WTC11 (cell line): ENCODE measurements around the gene VIPAS39. TPM values are rescaled to one million over a fixed set of nuclear protein-coding genes. Genes with fewer than 3 reads are reported as not detected.

Source experiments
- ATAC-seq: fragments of 200-7000 bp; cut with Tn5 transposase; 2 replicates; pipeline ENCODE4 v1.10.0; 2021; ENCODE audit warnings: mild to moderate bottlenecking, moderate library complexity
- CTCF ChIA-PET: fragments of 300-600 bp; sonication (Branson Sonifier 250); formaldehyde crosslinking; loops from one replicate; lab custom pipeline; 2021; ENCODE audit warnings: antibody characterized with exemption; lab: Charles Lee
- POLR2A ChIA-PET: fragments of 350-600 bp; sonication (Branson Sonifier 250); formaldehyde crosslinking; loops from one replicate; lab custom pipeline; 2021; ENCODE audit warnings: antibody characterized with exemption; lab: Charles Lee
- DNase-seq: peaks from one replicate; pipeline ENCODE4 v3.0.0; 2021; ENCODE audit warnings: low spot score
- H3K27ac Mint-ChIP-seq: 2 replicates; pipeline ENCODE4 v1.8.0; 2021; ENCODE audit warnings: mixed read lengths
- H3K27me3 Mint-ChIP-seq: 2 replicates; pipeline ENCODE4 v1.8.0; 2021; ENCODE audit warnings: low read depth, mild to moderate bottlenecking, moderate library complexity, mixed read lengths
- H3K36me3 Mint-ChIP-seq: 2 replicates; pipeline ENCODE4 v1.8.0; 2021; ENCODE audit warnings: mixed read lengths
- H3K4me1 Mint-ChIP-seq: 2 replicates; pipeline ENCODE4 v1.8.0; 2022; ENCODE audit warnings: mixed read lengths
- H3K4me3 Mint-ChIP-seq: 2 replicates; pipeline ENCODE4 v1.8.0; 2021; ENCODE audit warnings: mild to moderate bottlenecking, moderate library complexity, mixed read lengths
- H3K9me3 Mint-ChIP-seq: 2 replicates; pipeline ENCODE4 v1.8.0; 2021; ENCODE audit warnings: mixed read lengths
- ARID4B ChIP-seq: sonication (generic); formaldehyde crosslinking; IDR thresholded peaks from 2 replicates; pipeline ENCODE4 v1.8.0; 2023; ENCODE audit warnings: missing genetic modification reagents, mild to moderate bottlenecking, borderline replicate concordance
- ATF1 ChIP-seq: sonication (generic); formaldehyde crosslinking; IDR thresholded peaks from 2 replicates; pipeline ENCODE4 v1.8.1; 2023; ENCODE audit warnings: mild to moderate bottlenecking, moderate library complexity, missing genetic modification reagents
- ATF3 ChIP-seq: sonication (generic); formaldehyde crosslinking; conservative IDR thresholded peaks from 2 replicates; pipeline ENCODE4 v1.8.1; 2022; ENCODE audit warnings: mild to moderate bottlenecking, missing genetic modification reagents
- ELF4 ChIP-seq: sonication (generic); formaldehyde crosslinking; IDR thresholded peaks from 2 replicates; pipeline ENCODE4 v1.8.1; 2022; ENCODE audit warnings: low read depth, mild to moderate bottlenecking, moderate library complexity, missing genetic modification reagents
- EMX1 ChIP-seq: fragments of 250-450 bp; sonication (Bioruptor Pico); IDR thresholded peaks from 2 replicates; pipeline ENCODE4 v1.8.0; 2021; ENCODE audit warnings: mild to moderate bottlenecking
- FOXJ3 ChIP-seq: sonication (generic); formaldehyde crosslinking; IDR thresholded peaks from 2 replicates; pipeline ENCODE4 v1.9.0; 2021; ENCODE audit warnings: missing genetic modification reagents, mild to moderate bottlenecking, borderline replicate concordance
- FOXP1 ChIP-seq: sonication (generic); formaldehyde crosslinking; IDR thresholded peaks from 2 replicates; pipeline ENCODE4 v1.8.0; 2022; ENCODE audit warnings: missing genetic modification reagents, mild to moderate bottlenecking, moderate library complexity, borderline replicate concordance
- HMGA2 ChIP-seq: fragments of 250-450 bp; sonication (Bioruptor Pico); IDR thresholded peaks from 2 replicates; pipeline ENCODE4 v1.4.0; 2021; ENCODE audit warnings: mild to moderate bottlenecking, moderate library complexity
- MAX ChIP-seq: sonication (generic); formaldehyde crosslinking; IDR thresholded peaks from 2 replicates; pipeline ENCODE4 v1.8.0; 2022; ENCODE audit warnings: mild to moderate bottlenecking, missing genetic modification reagents
- MXD4 ChIP-seq: fragments of 250-450 bp; sonication (Bioruptor Pico); IDR thresholded peaks from 2 replicates; pipeline ENCODE4 v1.8.0; 2021; ENCODE audit warnings: mild to moderate bottlenecking, moderate library complexity, borderline replicate concordance
- NFE2L1 ChIP-seq: sonication (generic); formaldehyde crosslinking; IDR thresholded peaks from 2 replicates; pipeline ENCODE4 v1.8.1; 2023; ENCODE audit warnings: missing genetic modification reagents
- NR2C2 ChIP-seq: sonication (generic); formaldehyde crosslinking; IDR thresholded peaks from 2 replicates; pipeline ENCODE4 v1.8.0; 2022; ENCODE audit warnings: mild to moderate bottlenecking, missing genetic modification reagents
- NR3C1 ChIP-seq: sonication (generic); formaldehyde crosslinking; conservative IDR thresholded peaks from 2 replicates; pipeline ENCODE4 v1.8.1; 2023; ENCODE audit warnings: low read depth, mild to moderate bottlenecking, missing genetic modification reagents
- SMAD3 ChIP-seq: sonication (generic); formaldehyde crosslinking; IDR thresholded peaks from 2 replicates; pipeline ENCODE4 v1.8.0; 2022; ENCODE audit warnings: missing genetic modification reagents, mild to moderate bottlenecking, borderline replicate concordance
- SMAD4 ChIP-seq: sonication (generic); formaldehyde crosslinking; IDR thresholded peaks from 2 replicates; pipeline ENCODE4 v1.8.0; 2022; ENCODE audit warnings: mild to moderate bottlenecking, missing genetic modification reagents
- TCF7 ChIP-seq: sonication (generic); formaldehyde crosslinking; IDR thresholded peaks from 2 replicates; pipeline ENCODE4 v1.8.0; 2022; ENCODE audit warnings: mild to moderate bottlenecking, low read depth, missing genetic modification reagents, moderate library complexity
- TEAD4 ChIP-seq: sonication (generic); formaldehyde crosslinking; IDR thresholded peaks from 2 replicates; pipeline ENCODE4 v1.8.0; 2022; ENCODE audit warnings: mild to moderate bottlenecking, missing genetic modification reagents
- TP53 ChIP-seq: sonication (generic); formaldehyde crosslinking; IDR thresholded peaks from 2 replicates; pipeline ENCODE4 v1.8.1; 2023; ENCODE audit warnings: mild to moderate bottlenecking, missing genetic modification reagents
- USF2 ChIP-seq: sonication (generic); formaldehyde crosslinking; IDR thresholded peaks from 2 replicates; pipeline ENCODE4 v1.8.1; 2023; ENCODE audit warnings: mild to moderate bottlenecking, missing genetic modification reagents, moderate library complexity
- ZMAT4 ChIP-seq: fragments of 250-450 bp; sonication (Bioruptor Pico); IDR thresholded peaks from 2 replicates; pipeline ENCODE4 v1.9.0; 2021; ENCODE audit warnings: mild to moderate bottlenecking
- ZNF138 ChIP-seq: sonication (generic); formaldehyde crosslinking; conservative IDR thresholded peaks from 2 replicates; pipeline ENCODE4 v1.8.1; 2022; ENCODE audit warnings: mild to moderate bottlenecking, moderate library complexity, missing genetic modification reagents
- ZNF281 ChIP-seq: sonication (generic); formaldehyde crosslinking; IDR thresholded peaks from 2 replicates; pipeline ENCODE4 v1.8.0; 2023; ENCODE audit warnings: mild to moderate bottlenecking, missing genetic modification reagents
- ZNF396 ChIP-seq: fragments of 250-450 bp; sonication (Bioruptor Pico); IDR thresholded peaks from 2 replicates; pipeline ENCODE4 v1.8.0; 2021; ENCODE audit warnings: mild to moderate bottlenecking, moderate library complexity, borderline replicate concordance
- ZNF416 ChIP-seq: fragments of 250-450 bp; sonication (Bioruptor Pico); IDR thresholded peaks from 2 replicates; pipeline ENCODE4 v1.9.0; 2021; ENCODE audit warnings: mild to moderate bottlenecking, inconsistent platforms
- ZNF423 ChIP-seq: fragments of 250-450 bp; sonication (Bioruptor Pico); IDR thresholded peaks from 2 replicates; pipeline ENCODE4 v2.1.2; 2022; ENCODE audit warnings: mild to moderate bottlenecking, moderate library complexity
- ZNF512 ChIP-seq: sonication (generic); formaldehyde crosslinking; IDR thresholded peaks from 2 replicates; pipeline ENCODE4 v1.8.1; 2022; ENCODE audit warnings: missing genetic modification reagents, borderline replicate concordance
- total RNA-seq: library from RNA; stranded (reverse); gene quantifications from 3 replicates; pipeline ENCODE4 v1.2.3, GENCODE V29; 2021

VIPAS39 gene
- total RNA-seq, 1 experiment from 2014 or later, result 17.0 TPM

- H3K27ac Mint-ChIP-seq, result peak overlapping the region; percentile 71
- peaks cover 64% of the 10 kb centered on the region for H3K36me3 Mint-ChIP-seq
- CTCF ChIA-PET, result interaction anchor here (0.6 to 1.4 kb wide), 4 partner anchors 10 to 464 kb away, joined by 3 to 6 read pairs (median 4); partner anchors contain the start of genes GSTZ1 and POMT2
- TF ChIP-seq NR3C1 (CRISPR knock-in tag) (no peak), FOXP1 (CRISPR knock-in tag) (no peak), TCF7 (CRISPR knock-in tag) (no peak), FOXJ3 (CRISPR knock-in tag) (no peak), SMAD4 (no peak), MAX (CRISPR knock-in tag) (no peak), ZNF281 (no peak), ARID4B (CRISPR knock-in tag) (no peak), ZNF423 (CRISPR knock-in tag) (no peak), ZNF396 (CRISPR knock-in tag) (no peak), ZNF512 (no peak), NR2C2 (CRISPR knock-in tag) (no peak), ELF4 (CRISPR knock-in tag) (no peak), ZNF138 (no peak), ZMAT4 (CRISPR knock-in tag) (no peak)
- H3K27me3 Mint-ChIP-seq, result no peaks in the 10 kb centered on the region
- H3K4me3 Mint-ChIP-seq, result peak overlapping the region; percentile 2; the same call in 1 of the 2 replicates
- ATAC-seq (peak; percentile 90), DNase-seq (peak; percentile 26)
- H3K4me1 Mint-ChIP-seq, result peaks cover 13% of the 10 kb centered on the region
- peaks cover 5% of the 10 kb centered on the region for H3K9me3 Mint-ChIP-seq
- POLR2A ChIA-PET, result interaction anchor here (0.6 kb wide), 1 partner anchor 13 kb away, joined by 9 read pairs; no protein-coding TSS in a partner anchor
These were observed 32.5 kb downstream of the VIPAS39 start for GRCh38 chr14:77424862-77425261.

- Mint-ChIP-seq H3K27ac (no peak within 1 kb of the TSS), H3K36me3 (peaks cover 62% of the 10 kb centered on the region), H3K4me3 (no peak within 1 kb of the TSS), H3K9me3 (peaks cover 17% of the 10 kb centered on the region), H3K4me1 (peaks cover 13% of the 10 kb centered on the region), H3K27me3 (no peaks in the 10 kb centered on the region)
- POLR2A ChIA-PET, result no interaction called here
- no peak for DNase-seq
- ATAC-seq, result no peak
- CTCF ChIA-PET, result no interaction called here
- TF ChIP-seq EMX1 (CRISPR knock-in tag), result no peak
- TF ChIP-seq ATF3, result no peak
- TF ChIP-seq ZNF416 (CRISPR knock-in tag), result no peak
- no peak for TF ChIP-seq TP53
- TF ChIP-seq FOXJ3 (CRISPR knock-in tag), result no peak
- TF ChIP-seq MAX (CRISPR knock-in tag), result no peak
- TF ChIP-seq ATF1 (CRISPR knock-in tag), result no peak
- TF ChIP-seq ELF4 (CRISPR knock-in tag), result no peak
- no peak for TF ChIP-seq HMGA2
- TF ChIP-seq TEAD4 (CRISPR knock-in tag), result no peak
- no peak for TF ChIP-seq FOXP1 (CRISPR knock-in tag)
- no peak for TF ChIP-seq MXD4 (CRISPR knock-in tag)
- no peak for TF ChIP-seq SMAD3 (CRISPR knock-in tag)
- no peak for TF ChIP-seq NFE2L1 (CRISPR knock-in tag)
- no peak for TF ChIP-seq USF2 (CRISPR knock-in tag)
These were observed 34.0 kb downstream of the VIPAS39 start, which contains the start of gene NOXRED1 for GRCh38 chr14:77423423-77423822. NOXRED1 (minus strand) TSS chr14:77423523; CDS start chr14:77422889, 634 bp downstream.
